ENCODE measurements around the gene JAG2. TPM values are rescaled to one million over a fixed set of nuclear protein-coding genes. Genes with fewer than 3 reads are reported as not detected.

The JAG2 gene
- total RNA-seq, 6 experiments from 2014 or later = 0.23 to 0.76 (median 0.42) TPM

GRCh38 chr14:105195051-105195450, 26.5 kb upstream of the JAG2 start:
- peaks cover 23% of the 10 kb centered on the region; the same call in 1 of the 2 replicates for H3K4me1 Mint-ChIP-seq (ENCODE audit: low read depth)
- H3K9me3 Mint-ChIP-seq = no peaks in the 10 kb centered on the region
- DNase-seq = no peak
- H3K4me3 Mint-ChIP-seq = no peak overlapping the region
- TF ChIP-seq CTCF (IDR thresholded peaks at IDR 0.05) = no peak
- H3K27ac Mint-ChIP-seq = no peak overlapping the region
- H3K27me3 Mint-ChIP-seq (ENCODE audit: insufficient read depth) = peaks cover 11% of the 10 kb centered on the region
- no peaks in the 10 kb centered on the region for H3K36me3 Mint-ChIP-seq (ENCODE audit: low read depth)

GRCh38 chr14:105193916-105194782, 25.6 kb upstream of the JAG2 start:
- no peaks in the 10 kb centered on the region for H3K36me3 Mint-ChIP-seq (ENCODE audit: low read depth)
- H3K4me1 Mint-ChIP-seq (ENCODE audit: low read depth) = peaks cover 18% of the 10 kb centered on the region; the same call in 1 of the 2 replicates
- H3K27me3 Mint-ChIP-seq (ENCODE audit: insufficient read depth) = peaks cover 11% of the 10 kb centered on the region
- no peaks in the 10 kb centered on the region for H3K9me3 Mint-ChIP-seq
- H3K27ac Mint-ChIP-seq = no peak overlapping the region
- TF ChIP-seq CTCF (IDR thresholded peaks at IDR 0.05) = no peak
- H3K4me3 Mint-ChIP-seq = no peak overlapping the region
- no peak for DNase-seq

- H3K36me3 Mint-ChIP-seq (ENCODE audit: low read depth) = peaks cover 6% of the 10 kb centered on the region; the same call in 1 of the 2 replicates
- H3K27me3 Mint-ChIP-seq (ENCODE audit: insufficient read depth) = peaks cover 9% of the 10 kb centered on the region
- DNase-seq = no peak
- TF ChIP-seq CTCF (IDR thresholded peaks at IDR 0.05) = no peak
- H3K27ac Mint-ChIP-seq = no peak overlapping the region
- H3K4me1 Mint-ChIP-seq (ENCODE audit: low read depth) = peaks cover 13% of the 10 kb centered on the region; the same call in 1 of the 2 replicates
- peaks cover 10% of the 10 kb centered on the region; the same call in 1 of the 2 replicates for H3K9me3 Mint-ChIP-seq
- H3K4me3 Mint-ChIP-seq = no peak overlapping the region
Observed at GRCh38 chr14:105192866-105193731, 24.5 kb upstream of the JAG2 start.

- peaks cover 6% of the 10 kb centered on the region; the same call in 1 of the 2 replicates for H3K36me3 Mint-ChIP-seq (ENCODE audit: low read depth)
- peaks cover 9% of the 10 kb centered on the region for H3K27me3 Mint-ChIP-seq (ENCODE audit: insufficient read depth)
- no peaks in the 10 kb centered on the region for H3K4me1 Mint-ChIP-seq (ENCODE audit: low read depth)
- TF ChIP-seq CTCF (IDR thresholded peaks at IDR 0.05) = no peak
- H3K4me3 Mint-ChIP-seq = no peak overlapping the region
- DNase-seq = no peak
- peaks cover 16% of the 10 kb centered on the region for H3K9me3 Mint-ChIP-seq
- no peak overlapping the region for H3K27ac Mint-ChIP-seq
Observed at GRCh38 chr14:105187935-105188524, 19.5 kb upstream of the JAG2 start.

- H3K36me3 Mint-ChIP-seq (ENCODE audit: low read depth) = peaks cover 6% of the 10 kb centered on the region; the same call in 1 of the 2 replicates
- DNase-seq = no peak
- peaks cover 16% of the 10 kb centered on the region for H3K9me3 Mint-ChIP-seq
- TF ChIP-seq CTCF (IDR thresholded peaks at IDR 0.05) = no peak
- no peaks in the 10 kb centered on the region for H3K4me1 Mint-ChIP-seq (ENCODE audit: low read depth)
- H3K27me3 Mint-ChIP-seq (ENCODE audit: insufficient read depth) = peaks cover 9% of the 10 kb centered on the region
- H3K27ac Mint-ChIP-seq = no peak overlapping the region
- H3K4me3 Mint-ChIP-seq = no peak overlapping the region
Observed at GRCh38 chr14:105187116-105187515, 18.5 kb upstream of the JAG2 start.
